H1 (cell line): ENCODE data around the gene RMDN3. TPM values are rescaled to one million over a fixed set of nuclear protein-coding genes. Genes with fewer than 3 reads are reported as not detected.

ENCODE experiments used
- JUN ChIP-seq: IDR thresholded peaks from 2 replicates; pipeline ENCODE4 v1.6.1; 2011; ENCODE audit warnings: low read depth, mild to moderate bottlenecking, improper control_type of control experiment, low read length
- SP4 ChIP-seq: IDR thresholded peaks from 2 replicates; pipeline ENCODE4 v1.6.1; 2012; ENCODE audit warnings: low read length, inconsistent platforms
- TBP ChIP-seq: IDR thresholded peaks from 2 replicates; pipeline ENCODE4 v1.6.1; 2011; ENCODE audit warnings: low read depth, low read length, improper control_type of control experiment
- polyA plus RNA-seq, 7 experiments: library from polyadenylated mRNA; depleted of rRNA in 3 of 7; stranded (reverse) in 5 of 7; unstranded in 2 of 7; fragments of >200 nt in 5 of 7; fragments of 200-250 nt in 2 of 7; gene quantifications; 1 replicate in 5 of 7; 2 replicates in 1 of 7; 4 replicates in 1 of 7; pipeline versions ENCODE4 v1.2.1 to v1.2.3, GENCODE V29; 2011 to 2013; ENCODE audit warnings: missing spikeins in 2 of 7, mixed read lengths in 2 of 7
- total RNA-seq: library from RNA; stranded (reverse); fragmentation: NEBNext Ultra II Directional; extraction: Animal tissue kit (Norgen Biotek cat#: 25700); gene quantifications from 2 replicates; pipeline ENCODE4 v1.2.1, GENCODE V29; 2021
- TF ChIP-seq, protein P1 (sequence below): IDR thresholded peaks from 2 replicates; pipeline ENCODE4 v1.6.1; 2012; ENCODE audit warnings: low read length, inconsistent platforms
- TF ChIP-seq, protein P2 (sequence below): IDR thresholded peaks from 2 replicates; pipeline ENCODE4 v1.6.1; 2012; ENCODE audit warnings: inconsistent platforms

Gene RMDN3
- total and polyA plus RNA-seq, 2 of the 8 experiments (the other 6 are each of a cell fraction or from before 2014, with no cell fraction given), result 10.8 to 24.1 TPM

DNA sequence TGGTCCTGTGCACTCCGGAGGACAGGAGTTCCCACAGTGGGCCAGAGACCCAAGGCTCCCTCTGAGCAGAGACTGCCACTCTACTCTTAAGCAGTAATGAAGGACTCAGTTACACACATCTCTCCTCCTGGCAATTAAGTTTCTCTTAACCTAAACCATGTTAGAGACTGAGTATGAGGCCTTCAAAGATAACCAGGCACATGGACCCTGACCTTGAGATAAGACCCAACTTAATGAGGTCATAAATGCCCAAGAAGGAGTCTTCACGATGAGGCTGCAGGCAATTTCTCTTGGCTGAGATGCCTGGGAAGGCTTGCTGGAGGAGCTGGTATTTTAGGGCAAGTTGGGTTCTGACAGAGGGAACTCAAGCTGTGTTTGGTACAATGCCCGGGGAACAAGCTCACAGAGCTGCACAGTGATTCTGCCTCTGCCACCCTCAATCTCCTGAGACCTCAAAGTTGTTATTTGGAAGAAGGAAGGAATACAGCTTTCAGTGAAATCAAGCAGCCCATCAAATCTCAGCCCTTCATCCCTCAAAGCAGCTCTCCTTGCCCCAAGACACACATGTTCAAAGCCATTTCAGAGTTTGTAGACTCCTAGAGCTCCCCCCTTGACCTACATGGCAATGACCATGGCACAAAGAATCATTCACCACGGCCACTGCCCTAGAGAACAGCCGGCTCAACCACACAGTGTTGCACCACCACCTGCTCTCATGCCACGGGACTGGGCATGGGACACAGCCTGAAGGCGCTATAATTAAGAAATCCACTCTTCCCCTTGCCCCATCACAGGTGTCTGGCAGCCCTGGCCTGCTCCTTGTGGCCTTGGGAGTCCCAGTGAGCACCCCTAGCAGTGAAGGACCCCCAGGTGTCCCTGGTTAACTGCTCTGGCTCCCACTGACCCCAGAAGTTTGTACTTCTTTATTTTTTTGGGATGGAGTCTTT is 7.1 kb downstream of the RMDN3 start (continued):
- TF ChIP-seq, protein P1, sequence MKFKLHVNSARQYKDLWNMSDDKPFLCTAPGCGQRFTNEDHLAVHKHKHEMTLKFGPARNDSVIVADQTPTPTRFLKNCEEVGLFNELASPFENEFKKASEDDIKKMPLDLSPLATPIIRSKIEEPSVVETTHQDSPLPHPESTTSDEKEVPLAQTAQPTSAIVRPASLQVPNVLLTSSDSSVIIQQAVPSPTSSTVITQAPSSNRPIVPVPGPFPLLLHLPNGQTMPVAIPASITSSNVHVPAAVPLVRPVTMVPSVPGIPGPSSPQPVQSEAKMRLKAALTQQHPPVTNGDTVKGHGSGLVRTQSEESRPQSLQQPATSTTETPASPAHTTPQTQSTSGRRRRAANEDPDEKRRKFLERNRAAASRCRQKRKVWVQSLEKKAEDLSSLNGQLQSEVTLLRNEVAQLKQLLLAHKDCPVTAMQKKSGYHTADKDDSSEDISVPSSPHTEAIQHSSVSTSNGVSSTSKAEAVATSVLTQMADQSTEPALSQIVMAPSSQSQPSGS, result no peak
- TF ChIP-seq JUN (no peak), SP4 (no peak), TBP (no peak)
- TF ChIP-seq, protein P2, sequence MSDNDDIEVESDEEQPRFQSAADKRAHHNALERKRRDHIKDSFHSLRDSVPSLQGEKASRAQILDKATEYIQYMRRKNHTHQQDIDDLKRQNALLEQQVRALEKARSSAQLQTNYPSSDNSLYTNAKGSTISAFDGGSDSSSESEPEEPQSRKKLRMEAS, result no peak
- TF ChIP-seq, all 59 proteins: peak for 0
